Measurements from ENCODE around the gene PHKA1.
"Not testable (repeated sequence)": the region's sequence is repeated elsewhere in the genome, so short reads cannot be mapped to it uniquely, and the experiment has no call there.

PHKA1 gene

DNA sequence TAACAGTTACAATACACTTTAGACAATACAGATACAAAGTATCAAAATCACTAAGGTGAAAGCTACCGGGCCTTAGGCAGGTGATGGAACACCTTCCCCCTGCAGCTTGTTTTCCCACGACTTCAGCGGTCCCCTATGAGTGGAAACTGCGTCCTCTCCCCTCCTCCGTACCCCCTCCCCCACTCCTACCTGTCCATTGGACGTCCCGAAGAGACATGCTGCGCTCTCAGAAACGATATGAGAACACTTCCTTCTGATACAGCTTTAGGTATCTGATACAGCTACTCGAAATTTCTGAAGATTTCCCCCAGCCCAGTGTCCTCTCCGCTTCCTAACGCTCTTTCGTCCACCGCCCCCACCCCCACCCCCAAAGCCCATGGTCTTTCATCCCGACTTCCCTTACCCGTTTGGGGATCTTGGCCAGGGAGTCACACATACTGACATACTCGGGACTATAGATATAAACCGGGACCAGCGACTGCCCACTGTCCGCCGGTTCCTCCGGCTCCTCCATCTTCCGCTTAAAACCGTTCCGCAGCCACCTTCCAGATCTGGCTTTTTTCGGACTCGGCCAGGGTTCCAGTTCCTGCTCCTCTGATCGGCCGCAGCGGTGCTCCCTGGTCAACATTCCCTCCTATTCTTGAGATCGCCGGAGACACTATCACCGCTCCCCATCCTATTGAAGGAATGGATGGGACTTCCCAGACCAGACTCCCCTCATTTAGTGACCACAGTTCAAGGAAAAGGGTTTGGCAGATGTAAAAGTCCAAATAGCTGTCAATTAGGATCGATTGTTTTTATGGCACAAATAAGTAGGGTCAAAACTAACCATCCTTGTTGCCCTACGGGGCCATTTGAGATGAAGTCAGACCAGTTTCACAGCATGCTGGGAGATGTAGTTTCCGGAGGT is 141.6 kb downstream of the PHKA1 start, which contains the start of gene HDAC8:
Gene HDAC8, minus strand, starts transcription at position 596 of the 910 bp plus-strand sequence. Its CDS starts 82 bp downstream, at position 514.
- DNase-seq (ENCODE audit: low spot score) = peak; percentile 67

DNA sequence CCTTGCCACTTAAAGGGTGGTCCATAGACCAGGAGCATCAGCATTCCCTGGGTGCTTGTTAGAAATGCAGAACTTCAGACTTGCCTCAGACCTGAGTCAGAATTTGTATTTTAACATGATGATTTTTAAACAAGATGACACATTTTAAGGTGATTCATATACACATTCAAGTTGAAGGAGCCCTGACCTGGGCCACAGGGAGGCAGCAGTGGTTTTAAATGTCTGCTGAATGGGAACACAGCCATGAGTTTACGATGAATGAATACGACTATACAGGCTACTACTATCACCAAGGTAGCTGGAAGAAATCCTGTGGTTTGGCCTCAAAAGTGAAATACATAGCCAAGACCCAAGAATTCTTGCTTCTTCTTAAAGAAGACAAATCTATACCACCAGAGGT is 144.3 kb downstream of the PHKA1 start:
- DNase-seq (ENCODE audit: low spot score) = peak; percentile 5

DNA sequence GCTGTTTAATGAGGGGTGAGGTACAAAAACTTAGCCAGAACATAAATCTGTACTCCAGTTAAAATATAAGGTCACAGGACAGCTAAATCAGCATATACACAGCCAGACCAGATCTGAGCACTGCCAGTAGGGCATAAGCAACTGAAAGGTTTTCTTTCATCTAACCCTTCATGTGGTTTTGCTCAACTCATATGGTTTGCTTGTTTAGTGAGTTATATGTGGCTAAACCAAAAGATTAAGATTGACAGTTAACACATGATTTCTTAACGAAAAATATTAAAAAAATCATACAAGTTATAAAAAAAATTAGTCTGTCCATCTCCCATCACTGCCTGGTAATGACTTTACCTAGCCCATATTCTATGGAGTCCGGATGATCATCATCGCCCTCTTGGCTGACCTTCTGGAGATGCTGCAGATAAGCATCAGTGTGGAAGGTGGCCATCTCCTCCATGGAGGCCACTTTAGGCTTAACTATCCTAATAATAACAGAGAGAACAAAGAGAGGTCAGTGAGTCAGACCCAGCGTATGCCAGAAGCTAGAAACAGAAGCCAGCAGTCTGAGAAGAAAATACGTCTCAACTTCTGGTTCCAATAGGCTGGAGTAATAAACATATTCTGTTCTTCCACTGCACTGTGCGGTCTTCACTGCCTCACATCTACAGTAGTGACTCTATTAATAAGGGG is 145.6 kb downstream of the PHKA1 start:
- DNase-seq (ENCODE audit: low spot score) = no peak

DNA sequence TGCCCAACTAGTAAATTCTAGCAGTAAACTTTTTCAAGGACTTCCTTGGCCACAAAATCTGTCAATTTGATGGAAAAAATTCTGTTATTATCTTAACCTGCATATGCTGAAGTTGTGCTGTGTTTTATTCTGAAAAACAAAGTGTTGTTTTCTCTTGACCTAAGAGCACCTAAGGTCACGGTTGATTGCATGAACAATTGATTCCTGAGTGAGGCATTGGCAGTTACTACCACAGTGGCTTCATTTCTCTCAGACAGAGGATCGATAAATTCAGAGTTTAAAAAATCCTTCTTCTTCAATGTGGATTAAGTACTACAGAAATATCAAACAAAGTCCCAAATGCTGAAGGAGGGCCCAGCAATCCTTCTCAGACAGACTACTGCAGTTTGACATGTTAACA is 147.7 kb downstream of the PHKA1 start:
- no peak for DNase-seq (ENCODE audit: low spot score)

DNA sequence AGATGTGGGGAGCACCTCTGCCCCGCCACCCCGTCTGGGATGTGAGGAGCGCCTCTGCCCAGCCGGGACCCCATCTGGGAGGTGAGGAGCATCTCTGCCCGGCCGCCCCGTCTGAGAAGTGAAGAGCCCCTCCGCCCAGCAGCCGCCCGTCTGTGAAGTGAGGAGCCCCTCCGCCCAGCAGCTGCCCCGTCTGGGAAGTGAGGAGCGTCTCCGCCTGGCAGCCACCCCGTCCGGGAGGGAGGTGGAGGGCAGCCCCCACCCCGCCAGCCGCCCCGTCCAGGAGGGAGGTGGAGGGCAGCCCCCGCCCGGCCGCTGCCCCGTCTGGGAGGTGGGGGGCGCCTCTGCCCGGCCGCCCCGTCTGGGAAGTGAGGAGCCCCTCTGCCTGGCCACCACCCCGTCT is 154.5 kb downstream of the PHKA1 start:
- DNase-seq (ENCODE audit: low spot score) = not testable (repeated sequence)

DNA sequence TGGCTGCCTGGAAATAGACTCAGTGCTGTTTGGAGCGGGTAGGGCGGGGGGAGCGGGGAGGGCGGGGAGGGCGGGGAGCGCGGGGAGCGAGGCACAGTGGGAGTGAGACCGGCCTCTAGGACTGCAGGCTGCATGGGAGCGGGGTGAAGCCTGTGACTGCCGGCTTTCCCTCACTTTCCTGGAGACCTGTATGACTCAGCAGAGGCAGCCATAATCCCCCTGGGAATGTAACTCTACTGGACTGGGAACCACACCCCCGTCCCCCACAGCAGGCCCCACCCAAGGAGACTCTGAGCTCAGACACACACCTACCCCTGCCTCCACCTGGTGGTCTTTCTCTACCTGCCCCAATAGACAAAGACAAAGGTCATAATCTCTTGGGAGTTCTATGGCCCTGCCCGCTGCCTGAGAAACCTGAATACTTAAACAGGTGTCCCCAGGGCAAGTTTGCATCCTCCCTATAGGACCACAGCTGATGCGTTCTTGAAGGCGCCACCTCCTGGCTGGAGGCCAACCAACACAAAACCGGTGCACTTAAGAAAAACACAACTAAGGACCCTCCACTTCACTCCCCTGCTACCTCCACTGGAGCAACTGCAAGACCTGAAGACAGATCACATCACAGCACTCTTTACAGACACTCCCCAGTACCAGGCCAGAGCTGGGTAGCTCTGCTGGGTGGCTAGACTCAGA is 159.5 kb downstream of the PHKA1 start:
- DNase-seq (ENCODE audit: low spot score) = no peak

DNA sequence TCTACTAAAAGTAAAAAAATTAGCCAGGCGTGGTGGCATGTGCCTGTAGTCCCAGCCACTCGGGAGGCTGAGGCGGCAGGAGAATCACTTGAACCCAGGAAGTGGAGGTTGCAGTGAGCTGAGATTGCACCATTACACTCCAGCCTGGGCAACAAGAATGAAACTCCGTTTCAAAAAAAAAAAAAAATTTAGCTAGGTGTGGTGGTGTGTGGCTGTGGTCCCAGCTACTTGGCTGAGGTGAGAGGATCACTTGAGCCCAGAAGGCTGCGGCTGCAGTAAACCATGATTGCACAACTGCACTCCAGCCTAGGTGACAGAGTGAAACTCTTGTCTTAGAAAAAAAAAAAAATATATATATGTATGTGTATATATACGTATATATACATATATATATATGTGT is 161.7 kb downstream of the PHKA1 start:
- not testable (repeated sequence) for DNase-seq (ENCODE audit: low spot score)

DNA sequence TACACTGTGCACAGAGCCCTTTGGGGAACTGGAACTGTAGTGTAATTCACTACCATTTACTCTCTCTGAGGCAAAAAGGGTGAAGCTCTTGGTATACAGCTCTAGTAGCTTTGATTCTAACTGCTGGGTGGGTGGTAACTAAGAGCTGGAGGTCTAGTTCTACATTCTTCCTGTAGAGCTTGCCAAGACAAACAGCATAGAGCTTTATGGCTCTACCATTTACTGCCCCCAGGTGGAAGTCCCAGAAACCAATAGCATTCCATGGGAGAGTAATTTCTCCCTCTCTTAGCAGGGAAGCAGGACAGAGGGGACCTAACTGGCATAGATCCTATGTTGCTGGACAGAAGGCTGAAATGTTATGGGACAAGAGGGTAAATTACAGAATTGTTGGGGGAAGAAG is 168.1 kb downstream of the PHKA1 start:
- DNase-seq (ENCODE audit: low spot score) = no peak

DNA sequence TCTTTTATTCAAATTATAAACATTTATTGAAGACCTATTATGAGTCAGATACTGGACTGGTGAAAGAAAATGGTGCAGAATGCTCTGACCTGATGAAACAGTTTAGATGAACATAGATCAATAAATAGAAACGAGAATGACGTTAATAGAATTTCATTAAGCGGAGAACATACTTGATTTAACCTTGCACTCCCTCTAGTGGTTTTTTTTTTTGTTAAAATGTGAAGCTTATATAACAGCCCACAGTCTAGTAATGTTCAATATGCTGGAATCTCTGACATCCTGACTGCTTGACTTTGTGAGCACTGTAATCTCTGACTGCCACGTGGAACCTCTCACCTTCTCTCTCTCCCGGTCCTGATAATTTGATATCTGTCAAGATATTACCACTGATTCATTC is 173.8 kb downstream of the PHKA1 start:
- peak; percentile 50 for DNase-seq (ENCODE audit: low spot score)

DNA sequence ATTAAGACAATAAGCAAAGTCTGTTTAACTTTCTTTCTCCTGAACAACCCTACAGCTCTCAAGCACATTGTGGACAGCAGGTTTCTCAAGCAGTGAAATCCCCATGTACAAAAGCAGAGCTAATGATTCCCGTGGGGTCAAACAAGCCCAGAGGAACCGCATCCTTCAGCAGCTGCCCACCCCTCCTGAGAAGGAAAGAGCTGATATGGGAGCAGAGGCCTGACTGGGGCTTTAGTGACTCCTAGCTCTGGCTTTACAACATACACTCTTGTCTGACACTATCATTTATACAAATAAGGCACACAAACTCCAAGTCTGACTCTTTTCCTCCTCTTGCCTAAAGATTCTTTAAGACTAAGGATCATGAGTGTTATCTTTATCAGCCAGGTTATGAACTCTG is 174.3 kb downstream of the PHKA1 start:
- no peak for DNase-seq (ENCODE audit: low spot score)

DNA sequence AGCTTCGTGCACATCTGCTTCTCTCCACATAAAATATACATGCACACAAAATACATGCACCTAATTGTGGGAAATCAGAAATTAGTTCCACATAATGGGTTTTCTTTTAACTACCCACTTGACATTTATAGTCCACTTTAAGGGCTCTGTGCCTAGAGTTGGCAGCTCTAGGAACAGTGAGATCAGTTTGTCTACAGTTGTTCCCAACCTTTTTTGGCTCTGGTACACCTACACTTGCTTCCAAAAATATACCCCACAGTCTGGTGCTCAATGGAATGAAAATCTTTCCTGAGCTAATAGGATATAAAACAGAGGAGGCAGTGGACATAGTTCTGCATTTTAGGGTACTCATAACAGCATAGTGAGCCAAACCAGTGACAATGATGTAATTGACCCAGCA is 177.6 kb downstream of the PHKA1 start:
- no peak for DNase-seq (ENCODE audit: low spot score)

DNA sequence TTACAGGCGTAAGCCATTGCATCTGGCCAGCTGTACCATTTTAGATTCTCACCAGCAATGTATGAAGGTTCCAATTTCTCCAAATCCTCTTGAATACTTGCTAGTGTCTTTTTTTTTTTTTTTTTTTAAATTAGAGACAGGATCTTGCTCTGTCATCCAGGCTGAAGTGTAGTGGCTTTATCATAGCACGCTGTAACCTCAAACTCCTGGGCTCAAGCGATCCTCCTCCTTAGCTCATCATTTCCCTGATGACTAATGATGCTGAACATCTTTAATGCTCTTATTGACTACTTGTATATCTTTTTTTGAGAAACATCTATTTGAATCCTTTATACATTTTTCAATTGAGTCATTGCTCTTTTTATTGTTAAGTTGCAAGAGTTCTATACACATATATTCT is 181.7 kb downstream of the PHKA1 start:
- DNase-seq (ENCODE audit: low spot score) = no peak
